ENCODE results near the gene PARD3B.

GRCh38 chr2:204913854-204914464, 368.7 kb downstream of the PARD3B start:
- TF ChIP-seq CEBPB (IDR thresholded peaks at IDR 0.05; ENCODE audit: low read depth, low read length) (no peak), MAZ (IDR thresholded peaks at IDR 0.05; ENCODE audit: borderline replicate concordance, low read depth, low read length) (no peak), CTCF (conservative IDR thresholded peaks at IDR 0.05; ENCODE audit: low read depth, low read length) (no peak), POLR2A (IDR thresholded peaks at IDR 0.05; ENCODE audit: low read depth, low read length) (no peak), RAD21 (IDR thresholded peaks at IDR 0.05; ENCODE audit: low read length) (no peak), MAFK (IDR thresholded peaks at IDR 0.05; ENCODE audit: low read depth, low read length) (no peak)
